Measurements from ENCODE around the gene ALOX15B. TPM values are rescaled to one million over a fixed set of nuclear protein-coding genes. Genes with fewer than 3 reads are reported as not detected.

ALOX15B gene
- total and polyA plus RNA-seq, 4 donors = 0.16 to 1.0 (median 0.56) TPM

- no peak for TF ChIP-seq MAX (IDR thresholded peaks at IDR 0.05)
- no peak for TF ChIP-seq ATF3 (IDR thresholded peaks at IDR 0.05)
- TF ChIP-seq YY1 (IDR thresholded peaks at IDR 0.05) = no peak
- TF ChIP-seq HNF4G (IDR thresholded peaks at IDR 0.05) = no peak
- TF ChIP-seq RXRA (IDR thresholded peaks at IDR 0.05) = no peak
- no peak for TF ChIP-seq HNF4A (conservative IDR thresholded peaks at IDR 0.05)
Measured at GRCh38 chr17:8005357-8005756, 33.5 kb upstream of the ALOX15B start (continued).

- Histone ChIP-seq H3K27me3 (ENCODE audit: control insufficient read depth in 4 of 4, insufficient read depth in 4 of 4, low read length in 3 of 4) (peaks cover 2 to 15% (median 8%) of the 10 kb centered on the region in 4 donors), H3K4me3 (ENCODE audit: low read depth in 1 of 3, low read length in 3 of 3) (no peak overlapping the region), H3K27ac (ENCODE audit: low read depth in 1 of 2, low read length in 2 of 2) (no peak overlapping the region), H3K4me1 (ENCODE audit: control insufficient read depth in 4 of 4, insufficient read depth in 4 of 4, low read length in 3 of 4) (peaks cover 2 to 18% (median 12%) of the 10 kb centered on the region in 4 donors), H3K9ac (ENCODE audit: low read depth in 1 of 2, low read length in 2 of 2) (no peak overlapping the region), H3K36me3 (ENCODE audit: control insufficient read depth in 4 of 4, insufficient read depth in 3 of 4, low read depth in 1 of 4, low read length in 3 of 4) (no peaks in the 10 kb centered on the region), H3K9me3 (ENCODE audit: control insufficient read depth in 4 of 4, low read length in 3 of 4) (no peaks in the 10 kb centered on the region)
- TF ChIP-seq HNF4G (IDR thresholded peaks at IDR 0.05) = no peak
- TF ChIP-seq TAF1 (conservative IDR thresholded peaks at IDR 0.05) = no peak
- TF ChIP-seq CTCF (IDR thresholded peaks at IDR 0.05; ENCODE audit: low read depth, low read length, missing input control) = no peak
- TF ChIP-seq ZBTB33 (IDR thresholded peaks at IDR 0.05) = no peak
- TF ChIP-seq SP1 (IDR thresholded peaks at IDR 0.05) = no peak
- no peak for TF ChIP-seq REST (IDR thresholded peaks at IDR 0.05)
- TF ChIP-seq NR2F2 (IDR thresholded peaks at IDR 0.05) = no peak
- no peak for TF ChIP-seq RXRA (IDR thresholded peaks at IDR 0.05)
- no peak for DNase-seq (ENCODE audit: low spot score)
- WGBS = 92% methylated on average over 30 of the region's 30 CpGs
Measured at GRCh38 chr17:8005967-8006730, 32.7 kb upstream of the ALOX15B start.

Data from liver (tissue), 9 donors.